ENCODE data around the gene HMX2.
"Not testable (repeated sequence)": the region's sequence is repeated elsewhere in the genome, so short reads cannot be mapped to it uniquely, and the experiment has no call there.

The HMX2 gene

GRCh38 chr10:123165445-123166072, 17.6 kb downstream of the HMX2 start:
- Histone ChIP-seq H3K4me3 (no peak overlapping the region), H3K9ac (no peak overlapping the region), H3K9me3 (replicated peaks in 1 of 11) (no peaks in the 10 kb centered on the region), H3K36me3 (peaks cover 93 to 100% (median 99%) of the 10 kb centered on the region in 11 experiments), H4K20me1 (peaks cover 6 to 89% (median 66%) of the 10 kb centered on the region in 11 experiments; a peak in 21 of 22 replicates), H3K27ac (no peak overlapping the region), H3K27me3 (no peaks in the 10 kb centered on the region), H3K4me2 (no peak overlapping the region), H3K4me1 (peaks cover 0 to 50% (median 15%) of the 10 kb centered on the region in 10 experiments; a peak in 16 of 20 replicates)
- no peak for TF ChIP-seq Cebpa-rat (IDR thresholded peaks at IDR 0.05)

- H4K20me1 ChIP-seq: peaks cover 0 to 79% (median 57%) of the 10 kb centered on the region in 11 experiments; a peak in 21 of 22 replicates
- no peak overlapping the region for H3K9ac ChIP-seq
- no peaks in the 10 kb centered on the region for H3K27me3 ChIP-seq
- peaks cover 85 to 100% (median 99%) of the 10 kb centered on the region in 11 experiments for H3K36me3 ChIP-seq
- no peak for TF ChIP-seq Cebpa-rat (IDR thresholded peaks at IDR 0.05)
- H3K4me2 ChIP-seq: no peak overlapping the region
- H3K27ac ChIP-seq: no peak overlapping the region
- H3K9me3 ChIP-seq (replicated peaks in 1 of 11): no peaks in the 10 kb centered on the region
- peaks cover 0 to 41% (median 9%) of the 10 kb centered on the region in 10 experiments; a peak in 9 of 20 replicates for H3K4me1 ChIP-seq
- H3K4me3 ChIP-seq: no peak overlapping the region
Measured at GRCh38 chr10:123166618-123167017, 18.7 kb downstream of the HMX2 start.

- H4K20me1 ChIP-seq: peaks cover 0 to 38% (median 18%) of the 10 kb centered on the region in 11 experiments; a peak in 19 of 22 replicates
- peaks cover 0 to 14% (median 9%) of the 10 kb centered on the region in 11 experiments; a peak in 13 of 22 replicates for H3K9me3 ChIP-seq (replicated peaks in 1 of 11)
- no peak overlapping the region for H3K27ac ChIP-seq
- no peak overlapping the region for H3K9ac ChIP-seq
- H3K27me3 ChIP-seq: no peaks in the 10 kb centered on the region
- H3K4me3 ChIP-seq: no peak overlapping the region
- H3K4me1 ChIP-seq: no peaks in the 10 kb centered on the region
- H3K4me2 ChIP-seq: no peak overlapping the region
- no peak for TF ChIP-seq Cebpa-rat (IDR thresholded peaks at IDR 0.05)
- peaks cover 73 to 100% (median 98%) of the 10 kb centered on the region in 11 experiments for H3K36me3 ChIP-seq
Measured at GRCh38 chr10:123170961-123171360, 23.0 kb downstream of the HMX2 start.

GRCh38 chr10:123171616-123172015, 23.7 kb downstream of the HMX2 start:
- Histone ChIP-seq H3K9me3 (replicated peaks in 1 of 11) (peaks cover 0 to 20% (median 15%) of the 10 kb centered on the region in 11 experiments; a peak in 17 of 22 replicates), H4K20me1 (peaks cover 0 to 32% (median 13%) of the 10 kb centered on the region in 11 experiments; a peak in 15 of 22 replicates), H3K36me3 (peaks cover 73 to 100% (median 98%) of the 10 kb centered on the region in 11 experiments)
- H3K27me3 ChIP-seq, H3K9ac ChIP-seq, H3K4me2 ChIP-seq, H3K4me3 ChIP-seq, H3K4me1 ChIP-seq, H3K27ac ChIP-seq: not testable (repeated sequence)

- Histone ChIP-seq H3K4me1 (no peaks in the 10 kb centered on the region), H3K9ac (no peak overlapping the region), H4K20me1 (peaks cover 0 to 5% (median 0%) of the 10 kb centered on the region in 11 experiments; a peak in 1 of 22 replicates), H3K27ac (no peak overlapping the region), H3K27me3 (no peaks in the 10 kb centered on the region), H3K4me3 (no peak overlapping the region), H3K4me2 (no peak overlapping the region), H3K36me3 (peaks cover 54 to 91% (median 80%) of the 10 kb centered on the region in 11 experiments), H3K9me3 (replicated peaks in 1 of 11) (peaks cover 7 to 40% (median 34%) of the 10 kb centered on the region in 11 experiments; a peak in 21 of 22 replicates)
- no peak for TF ChIP-seq Cebpa-rat (IDR thresholded peaks at IDR 0.05)
Measured at GRCh38 chr10:123175389-123176387, 27.8 kb downstream of the HMX2 start.

GRCh38 chr10:123178390-123178789, 30.5 kb downstream of the HMX2 start:
- H3K4me3 ChIP-seq, H3K4me1 ChIP-seq, H3K4me2 ChIP-seq, H4K20me1 ChIP-seq, H3K9ac ChIP-seq, H3K27ac ChIP-seq, H3K27me3 ChIP-seq: not testable (repeated sequence)
- Histone ChIP-seq H3K9me3 (replicated peaks in 1 of 11) (peaks cover 26 to 64% (median 58%) of the 10 kb centered on the region in 11 experiments), H3K36me3 (peaks cover 49 to 85% (median 73%) of the 10 kb centered on the region in 11 experiments)

- H3K4me1 ChIP-seq: no peaks in the 10 kb centered on the region
- no peaks in the 10 kb centered on the region for H4K20me1 ChIP-seq
- no peak overlapping the region for H3K9ac ChIP-seq
- peaks cover 46 to 78% (median 74%) of the 10 kb centered on the region in 11 experiments for H3K9me3 ChIP-seq (replicated peaks in 1 of 11)
- TF ChIP-seq Cebpa-rat (IDR thresholded peaks at IDR 0.05): no peak
- H3K27me3 ChIP-seq: no peaks in the 10 kb centered on the region
- H3K4me2 ChIP-seq: no peak overlapping the region
- H3K36me3 ChIP-seq: peaks cover 51 to 83% (median 73%) of the 10 kb centered on the region in 11 experiments
- no peak overlapping the region for H3K27ac ChIP-seq
- no peak overlapping the region for H3K4me3 ChIP-seq
Measured at GRCh38 chr10:123180101-123181090, 32.5 kb downstream of the HMX2 start.

GRCh38 chr10:123183724-123184123, 35.8 kb downstream of the HMX2 start:
- Histone ChIP-seq H3K36me3 (peaks cover 47 to 87% (median 76%) of the 10 kb centered on the region in 11 experiments), H4K20me1 (no peaks in the 10 kb centered on the region), H3K4me3 (no peak overlapping the region), H3K4me2 (no peak overlapping the region), H3K27ac (no peak overlapping the region), H3K9ac (no peak overlapping the region), H3K4me1 (no peaks in the 10 kb centered on the region), H3K27me3 (no peaks in the 10 kb centered on the region), H3K9me3 (replicated peaks in 1 of 11) (peaks cover 47 to 67% (median 61%) of the 10 kb centered on the region in 11 experiments)
- TF ChIP-seq Cebpa-rat (IDR thresholded peaks at IDR 0.05): no peak

Measured in BLaER1 treated with 17β-estradiol and CSF1 and Interleukin-3, amounts not matched to agents 10 nM and 100 nM (cell line).